Bronchial smooth muscle cell (primary cell): ENCODE measurements around the gene MET. TPM values are rescaled to one million over a fixed set of nuclear protein-coding genes. Genes with fewer than 3 reads are reported as not detected.

Experiments
- total RNA-seq: library from RNA; depleted of rRNA; stranded (reverse); fragments of >200 nt; gene quantifications from 2 replicates; pipeline ENCODE4 v1.2.1, GENCODE V29; 2014

Gene MET
- 13.1 and 20.2 TPM in 2 replicates for total RNA-seq

GRCh38 chr7:116671681-116672595 lies at the start of gene MET:
MET (plus strand) TSS chr7:116672196; CDS start chr7:116699085, 26,889 bp downstream.

Other genes with a start within 250 kb of the MET start
- 35.8 and 61.7 TPM in 2 replicates for gene CAV2, start 172.5 kb upstream of the MET start, total RNA-seq
- 273 and 450 TPM in 2 replicates for gene CAV1, start 147.2 kb upstream of the MET start, total RNA-seq
- gene CAPZA2, start 190.4 kb downstream of the MET start, total RNA-seq: 78.4 and 92.7 TPM in 2 replicates